GM21390 (cell line): ENCODE data around the gene ME3.
A peak's percentile ranks its signal among the peaks of the same experiment; 100 is the strongest.
"Not testable (repeated sequence)": the region's sequence is repeated elsewhere in the genome, so short reads cannot be mapped to it uniquely, and the experiment has no call there.

Experiments
- ATAC-seq: cut with Tn5 transposase; IDR thresholded peaks from one replicate; pipeline ENCODE4 v1.9.1; 2021; ENCODE audit not compliant: unreplicated experiment

The ME3 gene

DNA sequence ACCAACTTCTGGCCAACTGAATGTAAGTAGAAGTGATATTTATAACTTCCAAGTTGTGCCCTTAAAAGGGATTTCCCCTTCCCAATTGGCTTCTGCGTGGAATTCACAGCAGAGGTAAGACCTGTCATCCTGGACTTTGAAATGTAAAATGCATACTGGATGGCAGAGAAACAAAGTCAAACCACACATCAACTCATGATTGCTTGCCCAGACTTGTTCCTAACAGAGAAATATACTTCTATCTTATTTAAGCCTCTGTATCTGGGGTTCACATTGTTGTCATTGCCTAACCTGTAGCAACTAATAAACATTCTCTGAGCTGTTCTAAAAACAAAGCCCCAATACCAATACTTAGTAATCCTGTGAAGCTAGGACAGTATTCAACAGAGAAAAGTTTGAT is 6.2 kb downstream of the ME3 start:
- ATAC-seq: no peak

DNA sequence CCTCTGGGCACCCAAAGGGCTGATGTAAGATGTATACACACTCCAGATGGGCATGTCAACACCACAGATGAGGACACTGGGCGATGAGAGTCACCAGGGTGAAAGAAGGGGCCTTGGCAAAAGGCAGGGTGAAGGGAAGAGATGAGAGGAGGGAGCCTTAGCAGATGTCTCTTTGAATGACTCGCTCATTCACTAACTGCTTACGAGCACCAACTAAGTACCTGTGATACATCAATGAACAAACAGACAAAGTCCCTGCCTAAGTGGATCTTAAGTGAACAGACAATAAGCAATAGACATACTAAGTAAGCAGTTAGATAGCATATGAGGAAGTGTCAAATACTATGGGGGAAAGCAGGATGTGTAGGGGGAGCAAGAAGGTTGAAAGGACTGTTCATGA is 7.5 kb downstream of the ME3 start:
- ATAC-seq: no peak

DNA sequence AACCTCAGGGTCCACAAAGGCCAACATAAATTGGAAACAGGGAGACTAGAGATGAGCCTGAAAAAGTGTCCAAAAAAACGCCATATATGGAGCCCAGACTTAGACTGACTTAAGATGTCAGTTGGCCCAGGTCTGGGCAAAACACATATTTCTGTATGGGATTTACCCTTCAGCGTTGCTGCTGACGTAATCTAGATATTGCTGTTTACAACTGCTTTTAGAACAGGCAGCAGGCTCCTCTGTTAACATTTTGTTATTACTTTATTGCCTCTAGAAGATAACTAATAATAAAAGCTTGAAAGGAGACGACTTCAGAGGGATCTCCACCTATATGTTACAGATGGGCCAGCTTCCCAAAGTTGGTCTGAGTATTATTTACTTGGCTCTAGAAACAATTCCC is 8.7 kb downstream of the ME3 start:
- ATAC-seq: no peak

DNA sequence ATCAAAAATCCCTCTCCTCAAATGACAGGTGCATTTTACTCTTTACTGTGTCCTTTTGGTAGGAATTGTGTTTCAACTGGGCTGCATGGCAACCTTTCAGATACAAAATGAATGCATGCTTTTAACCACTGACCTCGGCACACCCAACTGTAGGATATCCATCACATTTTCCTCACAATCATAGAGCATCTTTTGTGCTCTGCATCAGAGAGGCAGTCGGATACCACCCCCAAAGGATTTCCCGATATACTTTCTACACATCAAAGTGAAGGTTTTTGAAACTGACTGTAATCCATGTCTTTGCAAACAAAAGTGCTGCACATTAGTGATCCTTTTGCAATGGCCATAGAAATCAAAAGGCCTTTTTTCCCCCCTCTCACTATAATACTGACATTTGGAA is 9.1 kb downstream of the ME3 start:
- no peak for ATAC-seq

DNA sequence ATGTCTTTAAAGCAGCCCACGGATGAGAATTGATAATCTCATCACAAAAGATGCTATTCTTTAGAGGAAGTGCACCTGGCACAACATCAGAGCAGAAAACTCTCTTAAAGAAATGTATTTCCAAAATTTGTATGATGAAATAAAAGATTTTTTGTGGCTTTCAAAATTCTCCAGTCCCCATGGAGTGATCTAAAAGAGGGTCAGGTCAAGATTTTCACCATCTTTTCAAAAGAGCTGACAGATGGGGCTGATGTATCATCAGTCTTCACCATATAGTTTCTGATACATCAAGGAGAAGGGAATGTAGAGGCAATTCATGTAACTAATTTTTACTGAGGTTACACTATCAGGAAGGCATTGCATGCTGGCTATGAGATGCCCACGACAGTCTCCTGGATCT is 11.7 kb downstream of the ME3 start:
- ATAC-seq: no peak

DNA sequence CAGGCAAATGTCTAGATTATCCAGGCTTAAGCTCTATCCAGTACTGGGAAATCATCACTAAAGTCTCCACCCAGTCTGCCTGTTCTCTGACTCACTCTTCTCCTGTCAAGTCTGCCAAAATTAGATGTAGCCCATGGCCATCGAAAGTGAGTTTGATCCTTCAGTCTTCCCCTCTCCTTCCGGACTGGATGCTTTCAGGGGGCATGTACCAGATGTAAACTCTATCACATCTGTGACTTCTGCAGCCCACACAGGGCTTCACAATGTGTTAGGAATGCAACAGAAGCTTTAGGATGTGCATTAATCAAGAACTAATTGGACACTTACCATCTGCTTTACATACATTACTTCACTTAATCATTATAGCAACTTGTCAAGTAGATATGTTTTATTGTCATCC is 12.3 kb downstream of the ME3 start:
- ATAC-seq: no peak

DNA sequence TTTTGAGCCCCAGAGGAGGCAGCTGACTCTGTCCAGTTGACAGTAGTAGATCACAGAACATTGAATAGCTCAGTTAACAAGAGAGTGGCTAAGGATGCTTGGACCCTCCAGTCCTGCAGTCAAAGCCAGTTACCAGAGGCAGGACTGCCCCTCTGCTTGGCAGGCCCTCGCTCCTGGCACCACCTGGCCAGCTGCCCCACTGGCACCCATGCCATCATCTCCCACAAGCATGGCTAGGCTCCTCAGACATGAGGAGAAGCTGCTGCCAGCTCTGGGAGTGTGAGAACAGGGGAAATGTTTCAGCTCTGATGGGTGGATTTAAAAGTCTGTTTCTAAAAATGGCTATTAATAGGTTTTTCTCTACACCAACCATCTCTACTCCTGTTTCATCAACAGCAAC is 13.9 kb downstream of the ME3 start:
- no peak for ATAC-seq

DNA sequence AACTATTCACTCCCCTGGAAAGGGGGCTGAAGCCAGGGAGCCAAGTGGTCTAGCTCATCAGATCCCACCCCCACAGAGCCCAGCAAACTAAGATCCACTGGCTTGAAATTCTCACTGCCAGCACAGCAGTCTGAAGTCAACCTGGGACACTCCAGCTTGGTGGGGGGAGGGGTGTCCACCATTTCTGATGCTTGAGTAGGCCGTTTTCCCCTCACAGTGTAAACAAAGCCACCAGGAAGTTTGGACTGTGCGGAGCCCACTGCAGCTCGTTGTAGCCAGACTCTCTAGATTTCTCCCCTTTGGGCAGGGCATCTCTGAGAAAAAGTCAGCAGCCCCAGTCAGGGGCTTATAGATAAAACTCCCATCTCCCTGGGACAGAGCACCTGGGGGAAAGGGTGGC is 27.2 kb downstream of the ME3 start:
- not testable (repeated sequence) for ATAC-seq

DNA sequence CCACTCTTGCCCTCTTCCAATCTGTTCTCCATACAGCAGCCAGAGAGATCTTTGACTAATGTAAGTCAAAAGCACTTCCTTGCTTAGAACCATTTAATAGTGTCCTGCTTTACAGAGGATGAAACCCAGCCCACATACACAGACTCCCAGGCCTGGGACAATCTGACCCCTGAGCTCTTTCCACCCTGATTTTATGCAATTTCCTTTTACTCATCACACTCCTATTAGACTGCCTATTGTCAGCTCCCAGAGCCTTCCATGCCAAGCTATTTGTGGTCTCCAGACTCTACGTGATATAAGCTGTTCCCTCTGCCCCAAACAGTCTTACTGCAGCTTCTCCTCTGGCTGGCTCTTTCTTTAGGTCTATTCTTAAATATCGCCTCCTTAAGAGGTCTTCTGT is 28.1 kb downstream of the ME3 start:
- ATAC-seq: no peak

DNA sequence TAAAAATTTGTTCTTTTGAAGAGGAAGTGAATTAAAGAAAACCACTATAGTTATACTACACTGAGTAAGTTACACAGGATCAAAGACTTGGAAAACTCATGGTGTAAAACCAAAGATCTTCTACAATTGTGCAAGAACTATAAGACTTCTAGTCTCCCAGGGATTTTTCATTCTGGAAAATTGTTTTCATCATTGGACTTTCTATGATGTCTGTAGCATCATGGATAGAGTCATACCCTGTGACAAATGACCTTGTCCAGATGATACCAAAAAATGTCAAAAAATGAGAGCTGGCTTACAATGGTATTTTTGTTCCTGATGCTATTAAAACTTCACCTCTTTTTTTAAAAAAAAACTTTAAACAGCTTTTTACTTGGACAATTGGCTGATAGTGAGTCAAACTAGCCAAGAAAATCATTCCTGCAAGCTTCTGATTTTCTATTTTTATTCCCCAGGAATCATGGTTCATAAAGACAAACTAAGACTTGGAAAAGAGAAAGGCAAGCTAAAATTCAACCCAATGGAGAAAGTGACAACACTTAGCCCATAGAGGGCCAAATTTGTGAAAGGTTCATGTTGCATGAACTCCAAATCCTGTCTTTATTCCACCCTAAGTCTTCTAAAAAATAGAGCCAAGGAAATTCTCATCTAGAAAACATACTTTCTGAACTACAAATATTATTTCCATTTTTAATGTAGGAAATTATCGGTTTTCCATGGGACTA is 30.7 kb downstream of the ME3 start:
- ATAC-seq: no peak

DNA sequence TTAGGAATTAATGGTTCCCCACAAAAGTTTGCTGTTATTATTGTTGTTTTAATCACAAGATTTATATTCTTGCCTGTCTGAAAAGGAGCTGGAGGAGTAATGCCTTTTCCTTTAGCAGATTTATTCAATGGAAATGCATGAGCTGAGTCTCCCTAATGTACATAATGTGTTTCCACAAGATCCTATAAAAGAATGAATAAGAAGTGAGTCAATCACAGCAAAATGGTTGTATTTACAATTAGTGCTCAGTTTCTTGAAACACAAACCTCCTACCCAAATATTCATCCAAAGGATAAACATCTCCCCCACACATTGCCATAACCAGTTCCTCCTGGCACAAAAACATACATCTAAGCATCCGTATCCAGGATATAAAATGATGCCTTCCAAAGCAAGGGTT is 33.3 kb downstream of the ME3 start:
- no peak for ATAC-seq

DNA sequence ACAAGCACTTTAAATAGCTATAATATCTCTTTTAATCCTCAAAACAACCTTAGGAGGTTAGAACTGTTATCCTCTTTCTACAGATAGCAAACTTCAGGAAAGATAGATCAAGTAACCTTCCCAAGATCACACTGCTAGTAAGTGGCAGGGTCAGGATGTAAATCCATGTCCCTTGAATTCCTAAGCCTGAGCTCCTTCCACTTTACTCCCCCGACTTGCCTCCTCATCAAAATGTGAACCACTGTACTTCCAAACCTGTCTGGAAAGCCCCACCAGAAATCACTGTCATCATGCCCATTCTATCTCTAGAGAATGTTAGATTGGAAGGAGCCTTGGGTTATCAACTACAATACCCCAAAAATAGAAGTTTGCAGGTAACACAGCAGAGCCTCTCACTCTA is 33.7 kb downstream of the ME3 start:
- no peak for ATAC-seq

DNA sequence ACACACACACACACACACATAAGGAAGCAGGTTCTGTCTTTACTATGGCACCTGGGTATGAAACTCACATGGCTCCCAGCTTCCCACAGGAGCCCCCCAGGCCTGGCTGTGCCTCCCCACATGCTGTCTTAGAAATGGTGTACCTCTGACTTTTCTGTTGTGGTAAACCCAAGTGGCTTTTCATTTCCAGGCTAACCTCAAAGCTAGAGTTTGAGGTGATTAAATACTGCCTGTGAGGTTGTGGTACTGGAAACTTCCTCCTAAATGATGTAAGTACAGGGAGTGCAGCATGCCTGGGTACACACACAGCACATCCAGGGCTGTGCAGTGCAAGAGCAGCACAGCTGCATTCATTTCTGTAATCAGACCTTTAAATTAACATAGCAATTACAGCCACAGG is 34.4 kb downstream of the ME3 start:
- no peak for ATAC-seq

DNA sequence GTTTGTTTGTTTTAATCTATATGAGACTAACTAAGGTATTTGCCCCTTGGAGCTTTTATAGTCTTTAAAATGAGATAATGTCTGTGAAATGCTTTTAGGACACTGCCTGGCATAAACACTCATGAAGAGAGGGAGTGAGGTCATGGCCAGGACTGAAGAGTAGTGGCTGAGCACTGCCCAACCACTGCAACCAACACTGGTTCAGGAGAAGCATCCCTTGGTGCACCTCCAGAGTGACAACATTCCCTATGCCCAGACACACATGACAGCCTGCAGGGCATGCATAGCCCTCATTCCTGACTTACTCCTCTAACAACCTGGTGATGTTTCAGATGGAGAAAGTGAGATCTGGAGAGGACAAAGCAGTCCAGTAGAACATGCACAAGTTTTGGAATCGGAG is 36.1 kb downstream of the ME3 start:
- no peak for ATAC-seq

DNA sequence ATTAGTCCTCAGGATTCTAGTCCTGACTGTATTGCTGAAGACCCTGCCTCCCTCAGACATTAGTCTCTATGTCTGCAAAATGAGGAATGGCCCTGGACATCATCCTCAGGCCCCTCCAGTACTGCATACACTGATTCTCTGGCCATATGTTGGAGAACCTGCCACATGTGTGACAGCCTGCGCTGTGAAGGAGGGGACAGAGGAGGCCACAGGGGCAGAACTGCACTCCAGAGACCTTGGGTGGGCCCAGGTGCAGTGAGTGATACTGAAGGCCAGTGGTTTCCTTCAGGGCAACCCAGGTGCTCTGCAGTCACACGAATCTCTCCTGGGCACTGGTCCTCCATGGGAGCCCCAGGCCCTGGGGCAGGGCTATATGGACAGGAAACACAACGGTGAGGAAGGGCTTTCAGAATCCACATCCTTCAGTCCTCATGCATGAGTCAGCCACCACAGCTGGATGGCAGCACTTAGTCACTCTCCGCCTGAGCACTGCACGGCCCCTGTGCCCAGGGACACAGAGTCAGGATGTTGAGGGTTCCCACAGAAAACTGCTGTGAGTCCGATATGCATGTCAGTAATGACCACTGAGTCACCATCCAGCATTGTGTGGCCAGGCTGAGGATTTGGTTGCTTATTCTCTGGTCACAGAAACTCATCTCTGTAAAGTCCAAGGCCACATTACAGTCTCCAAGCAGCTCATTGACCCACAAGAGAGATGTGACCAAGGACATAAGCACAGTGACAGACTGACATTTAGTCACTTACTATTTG is 39.7 kb downstream of the ME3 start:
- no peak for ATAC-seq

DNA sequence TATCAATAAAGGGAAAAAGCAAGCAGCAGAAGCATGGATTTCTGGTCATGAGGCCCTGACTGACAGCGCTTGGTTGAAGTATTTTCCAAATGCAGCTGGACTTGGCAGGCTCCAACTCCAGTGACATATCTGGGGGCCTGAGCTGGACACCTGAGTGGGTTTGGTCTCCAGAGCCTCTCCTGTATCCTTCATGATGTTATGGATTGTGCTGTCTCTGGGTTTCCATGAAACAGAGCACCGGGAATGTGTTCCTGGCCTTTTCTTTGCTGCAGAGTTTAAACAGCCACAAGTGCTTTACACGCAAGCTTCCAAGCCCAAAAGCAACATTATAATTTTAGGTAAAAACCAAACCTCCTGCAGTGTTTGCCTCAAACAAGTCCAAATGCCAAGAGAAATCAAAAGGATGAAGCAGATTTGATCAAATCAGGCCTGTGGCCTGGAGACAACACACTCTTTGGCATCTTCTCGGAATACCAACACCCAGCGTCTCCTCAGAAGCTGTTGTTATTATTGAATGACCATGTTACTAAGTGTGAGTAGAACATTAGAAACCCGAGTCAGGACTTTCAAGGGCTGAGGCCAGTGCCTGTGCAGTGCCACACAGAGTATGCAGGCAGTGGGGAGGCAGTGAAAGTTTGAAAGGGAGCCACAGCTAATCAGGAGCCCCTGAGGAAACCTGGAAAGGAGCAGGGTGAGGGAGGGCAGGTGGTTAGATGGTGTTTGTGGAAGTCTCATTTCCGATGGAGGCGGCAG is 42.0 kb downstream of the ME3 start:
- ATAC-seq: no peak

DNA sequence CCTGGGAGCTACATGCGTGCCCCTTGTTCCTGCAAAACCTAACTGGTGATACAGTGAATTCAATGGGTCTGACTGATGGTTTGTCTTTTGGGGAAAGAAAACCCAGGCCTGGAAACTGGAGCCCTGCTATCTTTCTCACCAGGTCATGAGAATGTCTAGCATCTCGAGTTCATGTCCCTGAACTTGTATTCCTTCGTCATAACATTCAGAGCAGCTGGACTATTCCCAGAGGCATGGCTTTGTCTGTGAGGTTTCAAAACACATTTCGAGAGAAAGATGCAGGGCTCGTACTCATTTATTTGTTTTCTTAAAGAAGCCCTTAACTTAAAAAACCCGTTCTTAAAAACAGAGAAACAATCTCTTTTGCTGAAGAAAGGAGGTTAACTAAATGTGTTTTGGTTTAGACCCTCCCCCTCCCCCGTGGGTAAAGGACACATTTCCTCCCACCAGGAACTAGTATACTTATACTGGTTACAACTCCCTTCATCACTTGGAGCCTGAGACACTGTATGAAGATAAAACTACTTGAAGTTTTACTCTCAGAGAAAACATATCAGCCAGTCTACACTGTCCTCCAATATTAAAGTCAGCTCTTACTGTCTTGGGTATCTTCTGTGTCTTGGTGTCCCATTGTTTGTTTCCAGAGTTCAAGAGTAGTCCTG is 43.2 kb downstream of the ME3 start:
- ATAC-seq: no peak

DNA sequence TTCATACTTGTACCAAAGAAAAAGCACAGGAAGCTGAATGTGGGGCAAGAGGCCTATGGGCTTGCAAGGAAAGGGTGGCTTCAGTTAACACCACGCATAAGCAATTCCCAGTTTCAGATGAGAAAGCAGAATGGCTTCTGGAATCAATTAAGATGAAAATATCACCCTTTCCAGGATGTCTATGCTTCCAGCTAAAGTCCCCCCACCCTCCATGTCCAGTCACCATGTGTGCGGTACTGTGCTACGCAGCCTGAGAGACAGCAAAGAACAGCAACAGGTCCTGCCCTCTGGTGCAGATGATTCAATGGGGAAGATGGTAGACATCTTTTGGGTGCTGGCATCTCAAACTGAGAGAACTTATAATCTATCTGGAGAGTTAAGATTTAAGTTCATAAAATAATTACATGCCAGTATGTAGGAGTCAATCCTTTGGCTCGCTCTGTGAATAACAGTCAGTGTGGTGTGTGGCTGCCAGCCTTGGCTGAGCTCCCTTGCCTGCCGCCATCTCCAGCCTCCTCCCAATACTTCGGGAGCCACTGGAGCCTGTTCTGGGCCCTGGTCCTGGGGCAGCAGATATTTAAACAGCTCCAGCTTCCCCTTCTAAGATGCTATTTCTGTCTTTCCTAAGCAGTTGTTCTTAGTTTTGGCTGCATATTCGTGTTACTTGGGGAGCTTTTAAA is 44.5 kb downstream of the ME3 start:
- no peak for ATAC-seq

DNA sequence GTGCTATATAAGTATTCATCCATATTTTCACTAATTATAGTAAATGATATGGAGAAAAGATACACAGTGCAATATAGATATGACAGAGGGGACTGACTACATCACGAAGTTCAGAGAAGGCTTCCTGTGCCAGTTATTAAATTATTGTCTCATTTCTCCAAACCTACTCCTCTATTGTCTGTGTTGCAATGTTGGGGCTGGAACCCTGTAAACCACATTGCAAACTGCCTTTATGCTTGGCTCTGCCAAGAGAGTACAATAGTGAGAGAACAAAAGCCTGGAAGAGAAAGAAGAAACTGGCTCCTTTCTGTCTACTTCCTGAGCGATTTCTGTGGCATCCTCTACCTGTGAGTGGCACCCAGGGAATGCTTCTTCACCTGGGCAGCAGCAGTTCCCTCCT is 46.4 kb downstream of the ME3 start:
- no peak for ATAC-seq

DNA sequence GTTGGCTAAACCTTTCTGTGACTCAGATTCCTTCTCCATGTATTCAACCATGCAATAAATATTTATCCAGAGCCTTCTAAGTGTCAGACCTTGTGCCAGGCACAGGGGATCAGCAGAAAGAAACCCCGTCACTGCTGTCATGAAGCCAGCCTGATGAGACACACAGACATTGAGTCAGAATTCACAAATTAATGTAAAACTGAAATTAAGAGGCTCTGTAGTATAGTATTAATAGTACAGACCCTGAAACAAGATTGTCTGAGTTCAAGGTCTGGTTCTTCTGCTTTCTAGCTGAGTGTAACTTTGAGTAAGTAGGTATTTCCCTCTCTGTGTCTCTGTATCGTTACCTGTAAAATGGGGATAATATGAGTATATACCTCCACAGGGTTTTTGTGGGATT is 46.9 kb downstream of the ME3 start:
- peak; percentile 67 for ATAC-seq

DNA sequence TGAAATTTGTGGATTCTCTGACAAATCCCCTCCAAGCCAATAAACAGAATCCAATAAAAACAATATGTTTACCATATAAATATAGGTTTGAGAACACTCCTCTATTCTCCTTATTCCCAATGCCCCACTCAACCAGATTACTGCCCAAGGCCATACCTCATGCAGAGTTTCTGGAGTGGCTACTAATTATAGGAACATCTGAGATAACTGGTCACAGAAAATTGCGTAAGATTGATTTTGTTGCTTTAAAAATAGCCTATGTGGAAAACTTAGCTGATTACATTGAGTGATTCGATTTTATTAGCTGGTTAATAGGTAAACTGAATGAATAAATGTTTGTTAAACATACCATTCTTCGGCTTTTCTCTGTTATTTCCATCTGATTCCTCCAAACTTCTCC is 48.0 kb downstream of the ME3 start:
- no peak for ATAC-seq
